ENCODE results near the gene MED27. TPM values are rescaled to one million over a fixed set of nuclear protein-coding genes. Genes with fewer than 3 reads are reported as not detected.

The MED27 gene
- total and polyA plus RNA-seq, 2 experiments from 2014 or later, result 18.3 to 69.2 TPM

DNA sequence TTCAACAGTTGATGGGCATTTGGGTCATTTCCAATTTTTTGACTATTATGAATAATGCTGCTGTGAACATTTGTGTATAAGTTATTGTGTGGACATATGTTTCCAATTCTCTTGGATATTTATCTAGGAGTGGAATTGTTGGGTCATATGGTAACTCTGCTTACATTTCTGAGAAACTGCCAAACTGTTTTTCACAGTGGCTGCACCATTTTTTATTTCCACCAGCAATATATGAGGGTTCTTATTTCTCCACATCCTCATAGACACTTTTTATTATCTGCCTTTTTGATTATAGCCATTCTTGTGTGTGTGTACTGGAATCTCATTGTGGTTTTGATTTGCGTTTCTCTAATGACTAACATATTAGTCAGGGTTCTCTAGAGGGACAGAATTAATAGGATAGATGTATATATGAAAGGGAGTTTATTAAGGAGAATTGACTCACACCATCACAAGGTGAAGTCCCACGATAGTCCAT lies 14.7 kb upstream of the MED27 start:
- H3K27me3 ChIP-seq, result peaks cover 4% of the 10 kb centered on the region
- H3K4me1 ChIP-seq (ENCODE audit: low read depth), result no peaks in the 10 kb centered on the region
- no peak overlapping the region for H3K4me3 ChIP-seq
- no peak for TF ChIP-seq CTCF (IDR thresholded peaks at IDR 0.05; ENCODE audit: low read depth, low read length)
- no peaks in the 10 kb centered on the region for H3K9me3 ChIP-seq (ENCODE audit: low read depth)
- H3K27ac ChIP-seq, result no peak overlapping the region
- no peaks in the 10 kb centered on the region for H3K36me3 ChIP-seq
- DNase-seq (ENCODE audit: low read depth in 1 of 2, low spot score in 1 of 2), result peak in 1 of 2 donors; percentile 86

- no peak for TF ChIP-seq CTCF (IDR thresholded peaks at IDR 0.05; ENCODE audit: low read depth, low read length)
- H3K4me1 ChIP-seq (ENCODE audit: low read depth), result no peaks in the 10 kb centered on the region
- peak in 1 of 2 donors; percentile 43 for DNase-seq (ENCODE audit: low read depth in 1 of 2, low spot score in 1 of 2)
- no peaks in the 10 kb centered on the region for H3K9me3 ChIP-seq (ENCODE audit: low read depth)
- H3K36me3 ChIP-seq, result no peaks in the 10 kb centered on the region
- no peak overlapping the region for H3K4me3 ChIP-seq
- peaks cover 7% of the 10 kb centered on the region for H3K27me3 ChIP-seq
- no peak overlapping the region for H3K27ac ChIP-seq
Measured at GRCh38 chr9:132090771-132091170, 11.1 kb upstream of the MED27 start.

GRCh38 chr9:132087438-132088030 lies 7.9 kb upstream of the MED27 start:
- no peak for DNase-seq (ENCODE audit: low read depth in 1 of 2, low spot score in 1 of 2)
- Histone ChIP-seq H3K4me3 (no peak overlapping the region), H3K36me3 (no peaks in the 10 kb centered on the region), H3K9me3 (ENCODE audit: low read depth) (no peaks in the 10 kb centered on the region), H3K27me3 (peaks cover 5% of the 10 kb centered on the region), H3K4me1 (ENCODE audit: low read depth) (no peaks in the 10 kb centered on the region), H3K27ac (no peak overlapping the region)
- no peak for TF ChIP-seq CTCF (IDR thresholded peaks at IDR 0.05; ENCODE audit: low read depth, low read length)

GRCh38 chr9:132082188-132082587 lies 2.5 kb upstream of the MED27 start:
- H3K9me3 ChIP-seq (ENCODE audit: low read depth), result no peaks in the 10 kb centered on the region
- H3K27me3 ChIP-seq, result peaks cover 5% of the 10 kb centered on the region
- no peak overlapping the region for H3K27ac ChIP-seq
- DNase-seq (ENCODE audit: low read depth in 1 of 2, low spot score in 1 of 2), result no peak
- peaks cover under 1% of the 10 kb centered on the region for H3K36me3 ChIP-seq
- no peak overlapping the region for H3K4me3 ChIP-seq
- no peak for TF ChIP-seq CTCF (IDR thresholded peaks at IDR 0.05; ENCODE audit: low read depth, low read length)
- peaks cover 9% of the 10 kb centered on the region for H3K4me1 ChIP-seq (ENCODE audit: low read depth)

GRCh38 chr9:132078699-132079356 lies 839 bp downstream of the MED27 start:
- no peaks in the 10 kb centered on the region for H3K9me3 ChIP-seq (ENCODE audit: low read depth)
- no peaks in the 10 kb centered on the region for H3K27me3 ChIP-seq
- peak in 1 of 2 donors; percentile 5 for DNase-seq (ENCODE audit: low read depth in 1 of 2, low spot score in 1 of 2)
- peak overlapping the region; percentile 90 for H3K4me3 ChIP-seq
- H3K4me1 ChIP-seq (ENCODE audit: low read depth), result peaks cover 9% of the 10 kb centered on the region
- H3K27ac ChIP-seq, result peak overlapping the region; percentile 74
- no peak for TF ChIP-seq CTCF (IDR thresholded peaks at IDR 0.05; ENCODE audit: low read depth, low read length)
- peaks cover 15% of the 10 kb centered on the region for H3K36me3 ChIP-seq

All from cardiac muscle cell (in vitro differentiated cells and primary cell).